ENCODE results near the gene KRTAP12-2. TPM values are rescaled to one million over a fixed set of nuclear protein-coding genes. Genes with fewer than 3 reads are reported as not detected.

KRTAP12-2 gene
- total and polyA plus RNA-seq, 11 donors, result not detected

DNA sequence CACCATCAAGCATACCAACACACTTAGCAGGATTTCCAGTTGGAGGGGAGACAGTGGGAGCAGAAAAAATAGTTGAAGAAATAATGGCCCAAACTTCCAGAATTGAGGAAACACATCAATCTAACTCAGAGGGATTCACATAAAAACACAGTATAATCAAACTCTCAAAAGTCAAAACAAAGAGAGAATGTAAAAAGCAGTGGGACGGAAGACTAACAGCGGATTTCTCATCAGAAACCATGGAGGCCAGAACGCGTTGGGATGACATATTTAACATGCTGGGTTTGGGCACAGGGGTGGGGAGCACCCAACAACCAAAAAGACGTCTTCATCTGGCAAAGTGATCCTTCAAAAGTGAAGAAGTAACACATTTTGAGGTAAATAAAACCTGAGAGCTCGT lies 46.8 kb downstream of the KRTAP12-2 start:
- TF ChIP-seq CTCF (IDR thresholded peaks at IDR 0.05) (no peak), POLR2A (IDR thresholded peaks at IDR 0.05) (no peak)
- H3K36me3 ChIP-seq, result no peaks in the 10 kb centered on the region
- H3K27ac ChIP-seq, result peak overlapping the region in 1 of 12 donors; percentile 73
- no peak overlapping the region for H3K4me3 ChIP-seq
- DNase-seq, result no peak
- WGBS, 4 donors, result 83 to 90% (median 86%) methylated on average over 6 of the region's 6 CpGs
- intact Hi-C loops (cut with DNase I), result loop anchor here in 2 of 10 donors (2.0 to 10.0 kb wide), 4 partner anchors 95 to 173 kb away; partner anchors contain the start of gene TSPEAR (in 1 of the 2)
- peaks cover 0 to 3% (median 0%) of the 10 kb centered on the region in 9 donors for H3K27me3 ChIP-seq
- ATAC-seq, result no peak
- H3K4me1 ChIP-seq, result peaks cover 0 to 8% (median 0%) of the 10 kb centered on the region in 12 donors
- H3K9me3 ChIP-seq, result peaks cover 0 to 42% (median 13%) of the 10 kb centered on the region in 12 donors

DNA sequence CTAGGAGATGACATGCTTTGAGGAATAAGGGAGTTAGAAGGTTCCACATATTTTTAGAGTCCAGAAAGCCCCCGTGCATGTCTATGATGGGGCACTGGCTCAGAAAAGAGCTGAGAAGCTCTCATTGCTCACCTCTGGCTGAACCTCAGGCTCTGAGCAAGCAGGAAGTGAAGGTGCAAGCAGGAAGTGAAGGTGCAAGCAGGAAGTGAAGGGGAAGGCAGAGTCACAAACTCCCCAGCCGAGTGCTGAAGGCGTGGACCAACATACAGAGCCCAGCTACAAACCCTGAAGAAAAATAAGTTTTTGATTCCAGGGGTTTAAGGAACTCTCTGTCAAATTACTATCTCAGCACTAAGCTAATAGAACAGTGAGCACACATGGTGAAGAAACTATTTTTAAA lies 47.8 kb downstream of the KRTAP12-2 start:
- TF ChIP-seq POLR2A (IDR thresholded peaks at IDR 0.05) (no peak), CTCF (IDR thresholded peaks at IDR 0.05) (no peak)
- Histone ChIP-seq H3K27ac (peak overlapping the region in 1 of 12 donors; percentile 73), H3K4me3 (no peak overlapping the region), H3K36me3 (no peaks in the 10 kb centered on the region), H3K4me1 (peaks cover 0 to 8% (median 0%) of the 10 kb centered on the region in 12 donors), H3K9me3 (peaks cover 0 to 33% (median 10%) of the 10 kb centered on the region in 12 donors), H3K27me3 (peaks cover 0 to 5% (median 0%) of the 10 kb centered on the region in 9 donors)
- ATAC-seq (peak in 1 of 4 donors; percentile 34), DNase-seq (no peak)
- intact Hi-C loops (cut with DNase I), result loop anchor here in 2 of 10 donors (2.0 to 5.0 kb wide), 2 partner anchors 173 to 174 kb away; no protein-coding TSS in a partner anchor
- WGBS, 4 donors, result 50 to 66% (median 61%) methylated on average over 3 of the region's 3 CpGs

DNA sequence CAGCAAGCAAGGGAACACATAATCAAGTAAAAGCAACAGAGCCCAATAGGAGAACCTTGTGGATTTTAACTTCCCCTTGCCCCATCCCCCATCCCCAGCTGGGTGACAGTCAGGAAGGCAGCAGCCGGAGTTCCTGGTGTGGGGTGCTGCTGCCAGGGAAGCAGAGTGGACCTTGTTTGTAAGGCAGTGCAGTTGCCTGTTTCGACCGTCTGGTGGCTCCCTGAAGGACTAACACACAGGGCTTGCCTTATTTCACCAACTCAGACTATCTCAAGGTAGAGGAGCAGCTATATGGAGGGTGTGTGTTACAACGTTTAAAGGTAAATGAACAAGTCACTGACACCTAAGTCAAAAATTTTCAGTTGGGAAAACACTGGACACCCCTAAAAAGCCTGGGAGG lies 48.2 kb downstream of the KRTAP12-2 start:
- 10 to 29% (median 21%) methylated on average over 4 of the region's 4 CpGs for WGBS, 4 donors
- Histone ChIP-seq H3K4me3 (no peak overlapping the region), H3K9me3 (peaks cover 0 to 29% (median 6%) of the 10 kb centered on the region in 12 donors), H3K27me3 (peaks cover 0 to 5% (median 0%) of the 10 kb centered on the region in 9 donors), H3K36me3 (no peaks in the 10 kb centered on the region), H3K27ac (peak overlapping the region in 1 of 12 donors; percentile 73), H3K4me1 (peaks cover 0 to 8% (median 0%) of the 10 kb centered on the region in 12 donors)
- intact Hi-C loops (cut with DNase I), result loop anchor here in 2 of 10 donors (2.0 to 5.0 kb wide), 2 partner anchors 174 kb away; no protein-coding TSS in a partner anchor
- peak in 4 of 5 donors; percentile 39 to 59 (median 55) for DNase-seq
- no peak for TF ChIP-seq POLR2A (IDR thresholded peaks at IDR 0.05)
- peak in 9 of 12 donors; percentile 12 to 52 (median 29) for TF ChIP-seq CTCF (IDR thresholded peaks at IDR 0.05)
- ATAC-seq, result peak in 3 of 4 donors; percentile 67 to 89 (median 69)

- Histone ChIP-seq H3K9me3 (peaks cover 0 to 15% (median 2%) of the 10 kb centered on the region in 12 donors), H3K27ac (no peak overlapping the region), H3K36me3 (no peaks in the 10 kb centered on the region), H3K27me3 (peaks cover 0 to 5% (median 0%) of the 10 kb centered on the region in 9 donors), H3K4me3 (no peak overlapping the region), H3K4me1 (peaks cover 0 to 8% (median 0%) of the 10 kb centered on the region in 12 donors)
- WGBS, 4 donors, result 51 to 57% (median 54%) methylated on average over 8 of the region's 8 CpGs
- intact Hi-C loops (cut with DNase I), result loop anchor here in 1 of 10 donors (5.0 kb wide), 1 partner anchor 175 kb away; no protein-coding TSS in a partner anchor
- no peak for DNase-seq
- ATAC-seq, result no peak
- TF ChIP-seq CTCF (IDR thresholded peaks at IDR 0.05), result no peak
- TF ChIP-seq POLR2A (IDR thresholded peaks at IDR 0.05), result no peak
Observed at GRCh38 chr21:44617071-44617501, 49.6 kb downstream of the KRTAP12-2 start.
